HepG2 (cell line): ENCODE measurements around the gene POLRMT. TPM values are rescaled to one million over a fixed set of nuclear protein-coding genes. Genes with fewer than 3 reads are reported as not detected.

Source experiments
- ATAC-seq: fragments of 200-7000 bp; cut with Tn5 transposase; 3 replicates; pipeline ENCODE4 v1.9.1; 2020; ENCODE audit warnings: mild to moderate bottlenecking, moderate library complexity
- Bru-seq: library from RNA; stranded (reverse); fragments of 400-500 nt; gene quantifications from one replicate; lab custom pipeline; 2021; lab: Mats Ljungman, UMichigan
- BruChase-seq, 2 experiments: library from RNA; stranded (reverse); fragments of 400-500 nt; gene quantifications; one replicate each; lab custom pipeline; 2021; lab: Mats Ljungman, UMichigan
- BruUV-seq: library from RNA; stranded (reverse); fragments of 400-500 nt; replicated peaks from 2 replicates; lab custom pipeline; 2021; lab: Mats Ljungman, UMichigan
- CTCF ChIA-PET: fragments of 300-600 bp; formaldehyde crosslinking; extraction: SDS; loops from one replicate; lab custom pipeline; 2021; ENCODE audit warnings: low total read pairs, inconsistent platforms, low intra/inter-chr PET ratio; lab: Yijun Ruan, JAX
- POLR2A ChIA-PET: fragments of 350-600 bp; sonication (Branson Sonifier 250); formaldehyde crosslinking; loops from one replicate; lab custom pipeline; 2020; ENCODE audit warnings: antibody characterized with exemption, inconsistent platforms; lab: Yijun Ruan, JAX
- DNase-seq: peaks from one replicate; pipeline ENCODE4 v3.0.0-alpha.2; 2015; ENCODE audit warnings: low spot score
- FAIRE-seq: peaks from 3 replicates; lab custom pipeline; 2011; peaks lifted over from hg19 to GRCh38; lab: Jason Lieb, UNC
- H2AFZ ChIP-seq: one replicate; pipeline ENCODE4 v1.6.1; 2011; ENCODE audit warnings: low read length, inconsistent platforms
- H3K27ac ChIP-seq: fragments of 300-600 bp; 3 replicates; pipeline ENCODE4 v1.8.0; 2011; ENCODE audit warnings: mixed run types, mild to moderate bottlenecking, mixed read lengths, low read length, inconsistent platforms; ENCODE audit not compliant: insufficient read depth; ENCODE audit errors: extremely low read length
- H3K27me3 ChIP-seq, 2 experiments: fragments of 200-600 bp in 1 of 2; 2 replicates in 1 of 2; 3 replicates in 1 of 2; pipeline versions ENCODE4 v1.6.0 to v1.8.0; 2011; ENCODE audit warnings: low read length in 2 of 2, mild to moderate bottlenecking in 2 of 2, moderate library complexity in 2 of 2, inconsistent platforms in 1 of 2; ENCODE audit not compliant: insufficient read depth in 2 of 2, control insufficient read depth in 1 of 2
- H3K36me3 ChIP-seq, 2 experiments: fragments of 200-600 bp in 1 of 2; replicated peaks in 1 of 2; 2 replicates in 1 of 2; 3 replicates in 1 of 2; pipeline versions ENCODE4 v1.5.1 to v1.8.0; 2011; ENCODE audit warnings: low read length in 2 of 2, inconsistent platforms in 1 of 2; ENCODE audit not compliant: insufficient read depth in 2 of 2, control insufficient read depth in 1 of 2
- H3K4me1 ChIP-seq: 2 replicates; pipeline ENCODE4 v1.5.1; 2012; ENCODE audit warnings: low read length, inconsistent platforms; ENCODE audit not compliant: insufficient read depth
- H3K4me2 ChIP-seq: 2 replicates; pipeline ENCODE4 v1.6.0; 2011; ENCODE audit warnings: low read depth, low read length, inconsistent platforms
- H3K4me3 ChIP-seq, 3 experiments: fragments of 200-600 bp in 1 of 3; sonication (generic), shearing (Covaris generic) in 1 of 3; replicated peaks in 1 of 3; 2 replicates each; pipeline ENCODE4 v1.5.1; 2011 to 2016; ENCODE audit warnings: low read length in 3 of 3, inconsistent platforms in 2 of 3, low read depth in 2 of 3, mild to moderate bottlenecking in 2 of 3, control low read depth in 1 of 3, mixed read lengths in 1 of 3; ENCODE audit not compliant: insufficient read depth in 1 of 3
- H3K79me2 ChIP-seq: one replicate; pipeline ENCODE4 v1.6.1; 2011; ENCODE audit warnings: low read length, inconsistent platforms; ENCODE audit not compliant: insufficient read depth
- H3K9ac ChIP-seq: 2 replicates; pipeline ENCODE4 v1.6.0; 2011; ENCODE audit warnings: mild to moderate bottlenecking, low read depth, low read length, inconsistent platforms; ENCODE audit not compliant: insufficient read depth
- H3K9me3 ChIP-seq: 2 replicates; pipeline ENCODE4 v1.5.1; 2012; ENCODE audit warnings: mild to moderate bottlenecking, low read length
- H4K20me1 ChIP-seq: 2 replicates; pipeline ENCODE4 v1.6.0; 2011; ENCODE audit warnings: inconsistent platforms, mild to moderate bottlenecking, low read length, moderate library complexity; ENCODE audit not compliant: insufficient read depth
- EP300 ChIP-seq, 3 experiments: sonication (generic) in 1 of 3; formaldehyde crosslinking in 1 of 3; IDR thresholded peaks; 2 replicates each; pipeline versions ENCODE4 v1.5.1 to v1.6.1; 2011 to 2020; ENCODE audit warnings: low read depth in 2 of 3, low read length in 2 of 3, borderline replicate concordance in 1 of 3, improper control_type of control experiment in 1 of 3, mild to moderate bottlenecking in 1 of 3, missing genetic modification reagents in 1 of 3, moderate library complexity in 1 of 3
- KDM4B ChIP-seq: sonication (generic); formaldehyde crosslinking; IDR thresholded peaks from 2 replicates; pipeline ENCODE4 v1.4.0; 2020; ENCODE audit warnings: missing genetic modification reagents
- NFKB2 ChIP-seq: sonication (generic); formaldehyde crosslinking; IDR thresholded peaks from 2 replicates; pipeline ENCODE4 v1.4.0; 2020; ENCODE audit warnings: missing genetic modification reagents, borderline replicate concordance
- SOX5 ChIP-seq: IDR thresholded peaks from 2 replicates; pipeline ENCODE4 v1.6.1; 2016; ENCODE audit warnings: borderline replicate concordance
- TAF15 ChIP-seq: fragments of 200-400 bp; formaldehyde crosslinking; IDR thresholded peaks from one replicate; pipeline ENCODE4 v1.6.1; 2018; ENCODE audit warnings: mild to moderate bottlenecking, low read depth, low read length; ENCODE audit not compliant: poor library complexity, severe bottlenecking
- TFDP1 ChIP-seq: IDR thresholded peaks from 2 replicates; pipeline ENCODE4 v1.6.1; 2016; ENCODE audit warnings: missing compliant biosample characterization, missing genetic modification reagents, borderline replicate concordance
- ZNF564 ChIP-seq: sonication (generic); formaldehyde crosslinking; IDR thresholded peaks from 2 replicates; pipeline ENCODE4 v1.8.1; 2023; ENCODE audit warnings: mild to moderate bottlenecking, missing genetic modification reagents
- ZNF580 ChIP-seq: IDR thresholded peaks from 2 replicates; pipeline ENCODE4 v1.6.1; 2016; ENCODE audit warnings: low read depth, borderline replicate concordance
- ZSCAN12 ChIP-seq: sonication (generic); formaldehyde crosslinking; IDR thresholded peaks from 2 replicates; pipeline ENCODE4 v1.9.0; 2021; ENCODE audit warnings: mild to moderate bottlenecking, missing genetic modification reagents
- WGBS: methylation state at CpG from one replicate; pipeline ENCODE4 v1.1.6; 2017; ENCODE audit warnings: low lambda C conversion rate; 5-methylcytosine and 5-hydroxymethylcytosine counted together
- in situ Hi-C: cut with HindIII; loops from 2 replicates; pipeline ENCODE4 v1.10.0; 2017; ENCODE audit warnings: low pct_unique_long_range_greater_than_20kb; ENCODE audit not compliant: extremely low pct_ligation_motif_present
- intact Hi-C: fragments of 100-400 bp; cut with micrococcal nuclease; formaldehyde crosslinking; loops from one replicate; pipeline ENCODE4 v1.10.0; 2022; ENCODE audit not compliant: unreplicated experiment
- long read RNA-seq, 2 experiments: library from RNA in 1 of 2; library from polyadenylated mRNA in 1 of 2; stranded (forward) in 1 of 2; unstranded in 1 of 2; transcript quantifications; one replicate each; pipeline ENCODE4 v2.0.0, GENCODE V29; 2019 to 2022
- polyA minus RNA-seq, 3 experiments: library from RNA; depleted of rRNA, polyadenylated mRNA; stranded (reverse); fragments of >200 nt; gene quantifications; 2 replicates each; pipeline ENCODE4 v1.2.3, GENCODE V29; 2011; ENCODE audit warnings: low replicate concordance in 1 of 3
- polyA plus RNA-seq, 8 experiments: library from polyadenylated mRNA; depleted of rRNA in 3 of 8; stranded (reverse) in 7 of 8; unstranded in 1 of 8; fragments of >200 nt; fragmentation: Illumina TruSeq in 4 of 8; extraction: Trizol in 4 of 8; gene quantifications; 2 replicates each; pipeline versions ENCODE4 v1.2.1 to v1.2.3, GENCODE V29; 2011 to 2016; ENCODE audit warnings: low read depth in 4 of 8, missing spikeins in 1 of 8, mixed read lengths in 1 of 8; ENCODE audit not compliant: insufficient read depth in 1 of 8
- total RNA-seq, 5 experiments: library from RNA; depleted of rRNA; stranded (reverse); fragments of >200 nt; fragmentation: Illumina TruSeq; extraction: Trizol; gene quantifications; 2 replicates each; pipeline ENCODE4 v1.2.3, GENCODE V29; 2016; ENCODE audit warnings: low read depth in 1 of 5
- TF ChIP-seq, protein P1 (sequence below): sonication (generic); formaldehyde crosslinking; IDR thresholded peaks from 2 replicates; pipeline ENCODE4 v1.5.0; 2020; ENCODE audit warnings: mild to moderate bottlenecking, missing genetic modification reagents

The POLRMT gene
- total RNA-seq (2016; rRNA removed; fragmentation: Illumina TruSeq; extraction: Trizol) (52.5 and 78.0 TPM in 2 replicates), polyA plus RNA-seq (2011; rRNA removed) (101 and 114 TPM in 2 replicates), polyA minus RNA-seq (2011; rRNA and poly(A)+ RNA removed; ENCODE audit: low replicate concordance) (247 and 377 TPM in 2 replicates), Bru-seq, nascent RNA (percentile 59 among the genes with signal in this experiment), BruChase-seq, experiment 1, labeled RNA remaining after a 6-hour chase (percentile 86 among the genes with signal in this experiment), BruChase-seq, experiment 2, labeled RNA remaining after a 2-hour chase (percentile 77 among the genes with signal in this experiment)
- 14.6 and 16.3 TPM in 2 replicates for total RNA-seq (2016; cell fraction: cytosol; rRNA removed; fragmentation: Illumina TruSeq; extraction: Trizol; ENCODE audit: low read depth)
- 49.1 and 82.6 TPM in 2 replicates for total RNA-seq (2016; cell fraction: insoluble cytoplasmic fraction; rRNA removed; fragmentation: Illumina TruSeq; extraction: Trizol)
- total RNA-seq (2016; cell fraction: membrane; rRNA removed; fragmentation: Illumina TruSeq; extraction: Trizol): 30.6 and 32.9 TPM in 2 replicates
- 53.4 and 70.1 TPM in 2 replicates for total RNA-seq (2016; cell fraction: nucleus; rRNA removed; fragmentation: Illumina TruSeq; extraction: Trizol)
- 20.8 and 36.5 TPM in 2 replicates for polyA plus RNA-seq (2011; cell fraction: cytosol; rRNA removed)
- 255 and 333 TPM in 2 replicates for polyA plus RNA-seq (2011; cell fraction: nucleus; rRNA removed)
- polyA plus RNA-seq (2012): 52.2 and 65.7 TPM in 2 replicates
- polyA plus RNA-seq (2016; cell fraction: cytosol; fragmentation: Illumina TruSeq; extraction: Trizol; ENCODE audit: low read depth): 16.5 and 17.7 TPM in 2 replicates
- 70.9 and 71.7 TPM in 2 replicates for polyA plus RNA-seq (2016; cell fraction: insoluble cytoplasmic fraction; fragmentation: Illumina TruSeq; extraction: Trizol; ENCODE audit: low read depth)
- 34.9 and 37.3 TPM in 2 replicates for polyA plus RNA-seq (2016; cell fraction: membrane; fragmentation: Illumina TruSeq; extraction: Trizol; ENCODE audit: low read depth)
- polyA plus RNA-seq (2016; cell fraction: nucleus; fragmentation: Illumina TruSeq; extraction: Trizol; ENCODE audit: insufficient read depth, low read depth): 138 and 146 TPM in 2 replicates
- polyA minus RNA-seq (2011; cell fraction: cytosol; rRNA and poly(A)+ RNA removed): 67.1 and 69.6 TPM in 2 replicates
- polyA minus RNA-seq (2011; cell fraction: nucleus; rRNA and poly(A)+ RNA removed): 37.9 and 42.3 TPM in 2 replicates
- long read RNA-seq, experiment 1, transcript POLRMT-202 (21 exons, 3,835 nt): major isoform, 15 of 38 reads
- long read RNA-seq, experiment 1, partial matches to known transcripts: 20 of 38 reads
- long read RNA-seq, experiment 1, other reads (novel, unspliced or antisense): 3 of 38 reads
- long read RNA-seq, experiment 2, transcript POLRMT-202 (21 exons, 3,835 nt): major isoform, 40 of 209 reads
- long read RNA-seq, experiment 2, partial matches to known transcripts: 126 of 209 reads
- long read RNA-seq, experiment 2, other reads (novel, unspliced or antisense): 43 of 209 reads

- no peaks in the 10 kb centered on the region; a peak in 1 of 5 replicates for H3K27me3 ChIP-seq
- peaks cover 28% of the 10 kb centered on the region for H3K79me2 ChIP-seq
- intact Hi-C loops: no loop called here
- ATAC-seq (peak; percentile 83), DNase-seq (peak; percentile 96), FAIRE-seq (peak; percentile 92)
- H3K4me1 ChIP-seq: peaks cover 36% of the 10 kb centered on the region
- H3K9ac ChIP-seq: peak within 1 kb of the TSS; percentile 92
- ChIA-PET CTCF (interaction anchor here (1.0 kb wide), 1 partner anchor 45 kb away, joined by 3 read pairs; no protein-coding TSS in a partner anchor), POLR2A (interaction anchor here (0.6 to 2.4 kb wide), 14 partner anchors 25 to 127 kb away, joined by 3 to 21 read pairs (median 4); partner anchors contain the start of genes CDC34 and RNF126)
- peak within 1 kb of the TSS; percentile 97 for H3K27ac ChIP-seq
- H4K20me1 ChIP-seq: peaks cover 7% of the 10 kb centered on the region; the same call in 1 of the 2 replicates
- H3K9me3 ChIP-seq: no peaks in the 10 kb centered on the region
- in situ Hi-C loops: no loop called here
- peak within 1 kb of the TSS; percentile 35 for H2AFZ ChIP-seq
- H3K4me2 ChIP-seq: peak within 1 kb of the TSS; percentile 91
- peak within 1 kb of the TSS; percentile 91 to 98 (median 98) for H3K4me3 ChIP-seq
- TSS peak; percentile 86 for BruUV-seq
- peaks cover 3 to 18% of the 10 kb centered on the region in 2 experiments; a peak in 2 of 5 replicates for H3K36me3 ChIP-seq
- 0% methylated on average over 18 of the region's 67 CpGs for WGBS
- TF ChIP-seq KDM4B (CRISPR knock-in tag): no peak
- peak; percentile 86 for TF ChIP-seq TFDP1 (CRISPR knock-in tag)
- no peak for TF ChIP-seq ZNF564 (CRISPR knock-in tag)
- TF ChIP-seq EP300 (IDR thresholded peaks at IDR 0.05; ENCODE audit: low read depth in 2 of 2, low read length in 2 of 2): no peak
- no peak for TF ChIP-seq EP300 (CRISPR knock-in tag; IDR thresholded peaks at IDR 0.05; ENCODE audit: borderline replicate concordance)
- TF ChIP-seq TAF15: no peak
- TF ChIP-seq ZNF580: peak; percentile 74; the same call in 1 of the 2 replicates
- TF ChIP-seq ZSCAN12: 0 out of 2 replicates have a peak, but pooled peaks have one; percentile 27
- no peak; the same call in 1 of the 2 replicates for TF ChIP-seq SOX5 (CRISPR knock-in tag)
- peak; percentile 87; the same call in 1 of the 2 replicates for TF ChIP-seq NFKB2 (CRISPR knock-in tag)
- TF ChIP-seq, protein P1, sequence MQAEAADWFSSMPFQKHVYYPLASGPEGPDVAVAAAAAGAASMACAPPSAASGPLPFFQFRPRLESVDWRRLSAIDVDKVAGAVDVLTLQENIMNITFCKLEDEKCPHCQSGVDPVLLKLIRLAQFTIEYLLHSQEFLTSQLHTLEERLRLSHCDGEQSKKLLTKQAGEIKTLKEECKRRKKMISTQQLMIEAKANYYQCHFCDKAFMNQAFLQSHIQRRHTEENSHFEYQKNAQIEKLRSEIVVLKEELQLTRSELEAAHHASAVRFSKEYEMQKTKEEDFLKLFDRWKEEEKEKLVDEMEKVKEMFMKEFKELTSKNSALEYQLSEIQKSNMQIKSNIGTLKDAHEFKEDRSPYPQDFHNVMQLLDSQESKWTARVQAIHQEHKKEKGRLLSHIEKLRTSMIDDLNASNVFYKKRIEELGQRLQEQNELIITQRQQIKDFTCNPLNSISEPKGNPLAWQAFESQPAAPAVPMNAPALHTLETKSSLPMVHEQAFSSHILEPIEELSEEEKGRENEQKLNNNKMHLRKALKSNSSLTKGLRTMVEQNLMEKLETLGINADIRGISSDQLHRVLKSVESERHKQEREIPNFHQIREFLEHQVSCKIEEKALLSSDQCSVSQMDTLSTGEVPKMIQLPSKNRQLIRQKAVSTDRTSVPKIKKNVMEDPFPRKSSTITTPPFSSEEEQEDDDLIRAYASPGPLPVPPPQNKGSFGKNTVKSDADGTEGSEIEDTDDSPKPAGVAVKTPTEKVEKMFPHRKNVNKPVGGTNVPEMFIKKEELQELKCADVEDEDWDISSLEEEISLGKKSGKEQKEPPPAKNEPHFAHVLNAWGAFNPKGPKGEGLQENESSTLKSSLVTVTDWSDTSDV: no peak
Observed at GRCh38 chr19:633068-633785, at the start of gene POLRMT. Gene POLRMT, minus strand, starts transcription at chr19:633537. Its CDS starts 25 bp downstream, at chr19:633512.
